ENCODE measurements around the gene PLCB2. TPM values are rescaled to one million over a fixed set of nuclear protein-coding genes. Genes with fewer than 3 reads are reported as not detected.

Gene PLCB2
- total RNA-seq, 1 donor from 2014 or later: 0.56 TPM

- H3K79me2 ChIP-seq (ENCODE audit: low read depth): no peaks in the 10 kb centered on the region
- H3K4me1 ChIP-seq: peaks cover 28% of the 10 kb centered on the region
- no peak overlapping the region for H3K27ac ChIP-seq
- no peak overlapping the region for H3K9ac ChIP-seq
- H3K9me3 ChIP-seq (ENCODE audit: low read depth): no peaks in the 10 kb centered on the region
- H3K27me3 Mint-ChIP-seq (ENCODE audit: insufficient read depth, low read depth): peaks cover 40% of the 10 kb centered on the region
- peaks cover 100% of the 10 kb centered on the region for H3K27me3 ChIP-seq
- H3K27ac Mint-ChIP-seq: no peak overlapping the region
- H3K4me3 Mint-ChIP-seq: peak overlapping the region; percentile 43
- no peak for DNase-seq (ENCODE audit: low spot score)
- TF ChIP-seq CTCF (IDR thresholded peaks at IDR 0.05) (no peak), EZH2 (IDR thresholded peaks at IDR 0.05) (no peak), EZH2phosphoT487 (IDR thresholded peaks at IDR 0.05) (no peak)
- H3K4me2 ChIP-seq: no peak overlapping the region
- peaks cover 14% of the 10 kb centered on the region for H4K20me1 ChIP-seq (ENCODE audit: low read depth)
- H2AFZ ChIP-seq (replicated peaks): no peak overlapping the region
- no peaks in the 10 kb centered on the region for H3K36me3 ChIP-seq
- H3K9me3 Mint-ChIP-seq: no peaks in the 10 kb centered on the region
- H3K36me3 Mint-ChIP-seq: no peaks in the 10 kb centered on the region
- peaks cover 42% of the 10 kb centered on the region for H3K4me1 Mint-ChIP-seq
- peaks cover 20% of the 10 kb centered on the region for H3F3A ChIP-seq (ENCODE audit: low read depth)
- no peak overlapping the region for H3K4me3 ChIP-seq
Observed at GRCh38 chr15:40286061-40286532, 21.6 kb downstream of the PLCB2 start.

- no peak overlapping the region for H3K9ac ChIP-seq
- H3K36me3 ChIP-seq: no peaks in the 10 kb centered on the region
- H3K9me3 ChIP-seq (ENCODE audit: low read depth): no peaks in the 10 kb centered on the region
- H3F3A ChIP-seq (ENCODE audit: low read depth): peaks cover 22% of the 10 kb centered on the region
- peaks cover 45% of the 10 kb centered on the region for H3K27me3 Mint-ChIP-seq (ENCODE audit: insufficient read depth, low read depth)
- peak overlapping the region; percentile 43 for H3K4me3 Mint-ChIP-seq
- TF ChIP-seq CTCF (IDR thresholded peaks at IDR 0.05) (no peak), EZH2 (IDR thresholded peaks at IDR 0.05) (no peak), EZH2phosphoT487 (IDR thresholded peaks at IDR 0.05) (no peak)
- DNase-seq (ENCODE audit: low spot score): no peak
- H3K27ac Mint-ChIP-seq: no peak overlapping the region
- H3K27me3 ChIP-seq: peaks cover 100% of the 10 kb centered on the region
- H4K20me1 ChIP-seq (ENCODE audit: low read depth): peaks cover 19% of the 10 kb centered on the region
- no peak overlapping the region for H2AFZ ChIP-seq (replicated peaks)
- no peaks in the 10 kb centered on the region for H3K79me2 ChIP-seq (ENCODE audit: low read depth)
- H3K4me1 ChIP-seq: peaks cover 28% of the 10 kb centered on the region
- peaks cover 47% of the 10 kb centered on the region for H3K4me1 Mint-ChIP-seq
- H3K27ac ChIP-seq: no peak overlapping the region
- H3K4me2 ChIP-seq: no peak overlapping the region
- H3K36me3 Mint-ChIP-seq: no peaks in the 10 kb centered on the region
- H3K9me3 Mint-ChIP-seq: no peaks in the 10 kb centered on the region
- no peak overlapping the region for H3K4me3 ChIP-seq
Observed at GRCh38 chr15:40285554-40286011, 22.2 kb downstream of the PLCB2 start.

GRCh38 chr15:40285151-40285550 lies 22.6 kb downstream of the PLCB2 start:
- Mint-ChIP-seq H3K4me3 (peak overlapping the region; percentile 7), H3K27ac (no peak overlapping the region), H3K9me3 (no peaks in the 10 kb centered on the region), H3K4me1 (peaks cover 47% of the 10 kb centered on the region), H3K27me3 (ENCODE audit: insufficient read depth, low read depth) (peaks cover 45% of the 10 kb centered on the region), H3K36me3 (no peaks in the 10 kb centered on the region)
- H3K27ac ChIP-seq: no peak overlapping the region
- no peak overlapping the region for H3K9ac ChIP-seq
- no peak for DNase-seq (ENCODE audit: low spot score)
- no peaks in the 10 kb centered on the region for H3K9me3 ChIP-seq (ENCODE audit: low read depth)
- no peaks in the 10 kb centered on the region for H3K36me3 ChIP-seq
- TF ChIP-seq EZH2 (IDR thresholded peaks at IDR 0.05) (no peak), EZH2phosphoT487 (IDR thresholded peaks at IDR 0.05) (no peak), CTCF (IDR thresholded peaks at IDR 0.05) (no peak)
- H3K4me1 ChIP-seq: peaks cover 28% of the 10 kb centered on the region
- no peaks in the 10 kb centered on the region for H3K79me2 ChIP-seq (ENCODE audit: low read depth)
- peaks cover 100% of the 10 kb centered on the region for H3K27me3 ChIP-seq
- H3F3A ChIP-seq (ENCODE audit: low read depth): peaks cover 22% of the 10 kb centered on the region
- no peak overlapping the region for H2AFZ ChIP-seq (replicated peaks)
- no peak overlapping the region for H3K4me2 ChIP-seq
- peaks cover 23% of the 10 kb centered on the region for H4K20me1 ChIP-seq (ENCODE audit: low read depth)
- H3K4me3 ChIP-seq: no peak overlapping the region

All from neural progenitor cell (in vitro differentiated cells).